ENCODE measurements around the gene TNFRSF13B.
"Not testable (repeated sequence)": the region's sequence is repeated elsewhere in the genome, so short reads cannot be mapped to it uniquely, and the experiment has no call there.

The TNFRSF13B gene

GRCh38 chr17:16906680-16907079, 65.2 kb downstream of the TNFRSF13B start:
- no peak for DNase-seq

GRCh38 chr17:16905593-16906191, 66.2 kb downstream of the TNFRSF13B start:
- peak; percentile 59 for DNase-seq

- not testable (repeated sequence) for DNase-seq
Measured at GRCh38 chr17:16903070-16903469, 68.8 kb downstream of the TNFRSF13B start.

GRCh38 chr17:16900288-16900882, 71.5 kb downstream of the TNFRSF13B start:
- DNase-seq: no peak

GRCh38 chr17:16897211-16897896, 74.6 kb downstream of the TNFRSF13B start:
- DNase-seq: not testable (repeated sequence)

GRCh38 chr17:16896235-16896634, 75.7 kb downstream of the TNFRSF13B start:
- not testable (repeated sequence) for DNase-seq

- not testable (repeated sequence) for DNase-seq
Measured at GRCh38 chr17:16893527-16893926, 78.4 kb downstream of the TNFRSF13B start.

GRCh38 chr17:16892876-16893454, 79.0 kb downstream of the TNFRSF13B start:
- not testable (repeated sequence) for DNase-seq

GRCh38 chr17:16889088-16889465, 82.8 kb downstream of the TNFRSF13B start:
- DNase-seq: no peak
